SK-N-SH (cell line): ENCODE measurements around the gene MYD88. TPM values are rescaled to one million over a fixed set of nuclear protein-coding genes. Genes with fewer than 3 reads are reported as not detected.

ENCODE experiments used
- CTCF ChIA-PET: fragments of 300-600, 350-600 bp; formaldehyde crosslinking; extraction: SDS; loops from one replicate; lab custom pipeline; 2021; lab: Yijun Ruan, JAX
- POLR2A ChIA-PET: fragments of 350-600 bp; sonication (Branson Sonifier 250); formaldehyde crosslinking; extraction: SDS; loops from one replicate; lab custom pipeline; 2020; ENCODE audit warnings: antibody characterized with exemption, inconsistent platforms; lab: Yijun Ruan, JAX
- DNase-seq: peaks from one replicate; pipeline ENCODE4 v3.0.0; 2012
- H2AFZ ChIP-seq: fragments of 200-600 bp; sonication (generic); 2 replicates; pipeline ENCODE4 v1.8.1; 2016; ENCODE audit warnings: antibody characterized with exemption, mild to moderate bottlenecking, low read depth
- H3F3A ChIP-seq: fragments of 200-600 bp; sonication (generic); replicated peaks from 2 replicates; pipeline ENCODE3; 2016; ENCODE audit warnings: antibody characterized with exemption, mild to moderate bottlenecking; ENCODE audit not compliant: insufficient read depth
- H3K27ac ChIP-seq, 2 experiments: fragments of 200-500 bp in 1 of 2; fragments of 200-600 bp in 1 of 2; sonication (Bioruptor generic) in 1 of 2; sonication (generic), shearing (Covaris generic) in 1 of 2; 2 replicates each; pipeline versions ENCODE4 v1.5.1 to v1.6.1; 2014 to 2016; ENCODE audit warnings: low read depth in 2 of 2, inconsistent platforms in 1 of 2, low read length in 1 of 2, mild to moderate bottlenecking in 1 of 2, mixed read lengths in 1 of 2
- H3K27me3 ChIP-seq: fragments of 200-600 bp; sonication (generic), shearing (Covaris generic); 2 replicates; pipeline ENCODE4 v1.6.1; 2016; ENCODE audit warnings: mixed run types; ENCODE audit not compliant: insufficient read depth
- H3K36me3 ChIP-seq, 2 experiments: fragments of 200-500 bp in 1 of 2; fragments of 200-600 bp in 1 of 2; sonication (Bioruptor generic) in 1 of 2; sonication (generic) in 1 of 2; replicated peaks in 1 of 2; 2 replicates each; pipeline versions ENCODE3 to v1.5.1; 2014 to 2016; ENCODE audit warnings: low read length in 1 of 2, mild to moderate bottlenecking in 1 of 2; ENCODE audit not compliant: insufficient read depth in 2 of 2, control insufficient read depth in 1 of 2
- H3K4me1 ChIP-seq, 2 experiments: fragments of 200-500 bp in 1 of 2; fragments of 200-600 bp in 1 of 2; sonication (Bioruptor generic) in 1 of 2; sonication (generic), shearing (Covaris generic) in 1 of 2; 2 replicates each; pipeline versions ENCODE4 v1.5.1 to v1.6.1; 2014 to 2016; ENCODE audit warnings: low read depth in 1 of 2, low read length in 1 of 2, mixed run types in 1 of 2; ENCODE audit not compliant: insufficient read depth in 2 of 2, control insufficient read depth in 1 of 2
- H3K4me2 ChIP-seq: fragments of 200-600 bp; sonication (generic), shearing (Covaris generic); 2 replicates; pipeline ENCODE4 v1.6.1; 2017; ENCODE audit warnings: mixed run types
- H3K4me3 ChIP-seq, 2 experiments: fragments of 200-500 bp in 1 of 2; fragments of 200-600 bp in 1 of 2; sonication (Bioruptor generic) in 1 of 2; sonication (generic), shearing (Covaris generic) in 1 of 2; 2 replicates each; pipeline versions ENCODE4 v1.5.1 to v1.8.1; 2014 to 2016; ENCODE audit warnings: low read depth in 2 of 2, inconsistent platforms in 1 of 2, low read length in 1 of 2, mild to moderate bottlenecking in 1 of 2, mixed read lengths in 1 of 2, moderate library complexity in 1 of 2
- H3K79me2 ChIP-seq: fragments of 200-600 bp; sonication (generic); 2 replicates; pipeline ENCODE4 v1.8.1; 2017; ENCODE audit warnings: mild to moderate bottlenecking; ENCODE audit not compliant: insufficient read depth
- H3K9ac ChIP-seq: fragments of 200-600 bp; sonication (generic); 2 replicates; pipeline ENCODE4 v1.6.1; 2017; ENCODE audit warnings: mixed run types
- H3K9me2 ChIP-seq: fragments of 200-600 bp; sonication (generic); 2 replicates; pipeline ENCODE4 v1.6.1; 2017; ENCODE audit warnings: mixed run types
- H3K9me3 ChIP-seq: fragments of 200-600 bp; sonication (generic); 2 replicates; pipeline ENCODE4 v1.6.1; 2017; ENCODE audit warnings: mixed run types, mild to moderate bottlenecking, moderate library complexity
- H4K20me1 ChIP-seq: fragments of 200-600 bp; sonication (generic); 2 replicates; pipeline ENCODE4 v1.6.1; 2017; ENCODE audit warnings: mild to moderate bottlenecking, mixed run types; ENCODE audit not compliant: insufficient read depth
- CHD2 ChIP-seq: fragments of 150-350 bp; IDR thresholded peaks from 2 replicates; pipeline ENCODE4 v1.6.1; 2018; ENCODE audit warnings: low read length; ENCODE audit not compliant: partially characterized antibody
- FOSL2 ChIP-seq: IDR thresholded peaks from 2 replicates; pipeline ENCODE4 v1.4.0; 2012; ENCODE audit warnings: low read depth, mild to moderate bottlenecking, moderate library complexity, borderline replicate concordance
- GABPA ChIP-seq: IDR thresholded peaks from 2 replicates; pipeline ENCODE4 v1.4.0; 2012; ENCODE audit warnings: low read depth, mild to moderate bottlenecking
- NFIC ChIP-seq: IDR thresholded peaks from 2 replicates; pipeline ENCODE4 v1.4.0; 2012; ENCODE audit warnings: borderline replicate concordance
- POLR2AphosphoS5 ChIP-seq: IDR thresholded peaks from 2 replicates; pipeline ENCODE4 v1.6.1; 2012; ENCODE audit warnings: low read depth, low read length
- SMC3 ChIP-seq: IDR thresholded peaks from 2 replicates; pipeline ENCODE4 v1.6.1; 2012; ENCODE audit warnings: low read depth, low read length, improper control_type of control experiment
- TAF1 ChIP-seq: IDR thresholded peaks from 2 replicates; pipeline ENCODE4 v1.6.1; 2012; ENCODE audit warnings: low read depth, mild to moderate bottlenecking, low read length, moderate library complexity, borderline replicate concordance
- YY1 ChIP-seq: IDR thresholded peaks from 2 replicates; pipeline ENCODE4 v1.4.0; 2012; ENCODE audit warnings: low read depth, mild to moderate bottlenecking
- WGBS: methylation state at CpG from one replicate; pipeline ENCODE4 v1.1.6; 2017; ENCODE audit warnings: low lambda C conversion rate; 5-methylcytosine and 5-hydroxymethylcytosine counted together
- polyA plus RNA-seq, 3 experiments: library from polyadenylated mRNA; depleted of rRNA; stranded (reverse); fragments of >200 nt; gene quantifications; 2 replicates each; pipeline ENCODE4 v1.2.3, GENCODE V29; 2012
- TF ChIP-seq, protein P1 (sequence below): IDR thresholded peaks from 2 replicates; pipeline ENCODE4 v1.4.0; 2012; ENCODE audit warnings: low read depth, borderline replicate concordance
- TF ChIP-seq, protein P2 (sequence below): fragments of 150-350 bp; IDR thresholded peaks from 2 replicates; pipeline ENCODE4 v1.6.1; 2016; ENCODE audit warnings: mild to moderate bottlenecking, low read depth, low read length
- TF ChIP-seq, protein P3 (sequence below): IDR thresholded peaks from 2 replicates; pipeline ENCODE4; 2012

MYD88 gene
- polyA plus RNA-seq, 1 of the 3 experiments (the other 2 are of a cell fraction): 24.0 TPM

GRCh38 chr3:38155825-38156224, 17.4 kb downstream of the MYD88 start:
- POLR2A ChIA-PET: no interaction called here
- Histone ChIP-seq H4K20me1 (no peaks in the 10 kb centered on the region), H3K36me3 (no peaks in the 10 kb centered on the region), H3K79me2 (no peaks in the 10 kb centered on the region; the same call in 1 of the 2 replicates), H3K9ac (no peak overlapping the region), H3K27ac (no peak overlapping the region), H3K27me3 (no peaks in the 10 kb centered on the region), H3K9me2 (no peaks in the 10 kb centered on the region), H3F3A (no peaks in the 10 kb centered on the region), H3K4me2 (no peak overlapping the region), H3K4me1 (no peaks in the 10 kb centered on the region; a peak in 1 of 4 replicates), H2AFZ (no peak overlapping the region), H3K9me3 (no peaks in the 10 kb centered on the region), H3K4me3 (no peak overlapping the region)
- DNase-seq: no peak
- 81% methylated on average over 2 of the region's 2 CpGs for WGBS
- TF ChIP-seq YY1 (no peak), SMC3 (no peak)
- TF ChIP-seq, protein P1, sequence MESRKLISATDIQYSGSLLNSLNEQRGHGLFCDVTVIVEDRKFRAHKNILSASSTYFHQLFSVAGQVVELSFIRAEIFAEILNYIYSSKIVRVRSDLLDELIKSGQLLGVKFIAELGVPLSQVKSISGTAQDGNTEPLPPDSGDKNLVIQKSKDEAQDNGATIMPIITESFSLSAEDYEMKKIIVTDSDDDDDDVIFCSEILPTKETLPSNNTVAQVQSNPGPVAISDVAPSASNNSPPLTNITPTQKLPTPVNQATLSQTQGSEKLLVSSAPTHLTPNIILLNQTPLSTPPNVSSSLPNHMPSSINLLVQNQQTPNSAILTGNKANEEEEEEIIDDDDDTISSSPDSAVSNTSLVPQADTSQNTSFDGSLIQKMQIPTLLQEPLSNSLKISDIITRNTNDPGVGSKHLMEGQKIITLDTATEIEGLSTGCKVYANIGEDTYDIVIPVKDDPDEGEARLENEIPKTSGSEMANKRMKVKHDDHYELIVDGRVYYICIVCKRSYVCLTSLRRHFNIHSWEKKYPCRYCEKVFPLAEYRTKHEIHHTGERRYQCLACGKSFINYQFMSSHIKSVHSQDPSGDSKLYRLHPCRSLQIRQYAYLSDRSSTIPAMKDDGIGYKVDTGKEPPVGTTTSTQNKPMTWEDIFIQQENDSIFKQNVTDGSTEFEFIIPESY: no peak
- CTCF ChIA-PET: interaction anchor here (2.9 kb wide), 1 partner anchor 7 kb away, joined by 11 read pairs; no protein-coding TSS in a partner anchor

- no peaks in the 10 kb centered on the region; a peak in 1 of 4 replicates for H3K4me1 ChIP-seq
- H3K4me2 ChIP-seq: no peak overlapping the region
- DNase-seq: no peak
- no peaks in the 10 kb centered on the region for H3K9me2 ChIP-seq
- H3F3A ChIP-seq: no peaks in the 10 kb centered on the region
- no peaks in the 10 kb centered on the region for H3K36me3 ChIP-seq
- no peaks in the 10 kb centered on the region for H3K27me3 ChIP-seq
- no peak overlapping the region for H3K4me3 ChIP-seq
- no peak overlapping the region for H3K27ac ChIP-seq
- H2AFZ ChIP-seq: no peak overlapping the region
- POLR2A ChIA-PET: no interaction called here
- H3K9me3 ChIP-seq: no peaks in the 10 kb centered on the region
- no peak for TF ChIP-seq SMC3
- TF ChIP-seq GABPA: no peak
- no peaks in the 10 kb centered on the region; the same call in 1 of the 2 replicates for H3K79me2 ChIP-seq
- no peaks in the 10 kb centered on the region for H4K20me1 ChIP-seq
- CTCF ChIA-PET: interaction anchor here (0.7 kb wide), 1 partner anchor 190 kb away, joined by 4 read pairs; the partner anchor contains the start of gene XYLB
- WGBS: 96% methylated on average over 2 of the region's 2 CpGs
- H3K9ac ChIP-seq: no peak overlapping the region
Measured at GRCh38 chr3:38157117-38157516, 18.7 kb downstream of the MYD88 start.

GRCh38 chr3:38157595-38157994, 19.1 kb downstream of the MYD88 start:
- Histone ChIP-seq H3K36me3 (no peaks in the 10 kb centered on the region), H3F3A (no peaks in the 10 kb centered on the region), H3K4me1 (no peaks in the 10 kb centered on the region; a peak in 1 of 4 replicates), H4K20me1 (no peaks in the 10 kb centered on the region), H3K9me3 (no peaks in the 10 kb centered on the region), H3K4me3 (no peak overlapping the region), H3K9me2 (no peaks in the 10 kb centered on the region), H3K9ac (no peak overlapping the region), H3K79me2 (no peaks in the 10 kb centered on the region; the same call in 1 of the 2 replicates), H3K27me3 (no peaks in the 10 kb centered on the region), H3K27ac (no peak overlapping the region), H2AFZ (no peak overlapping the region), H3K4me2 (no peak overlapping the region)
- TF ChIP-seq, protein P2, sequence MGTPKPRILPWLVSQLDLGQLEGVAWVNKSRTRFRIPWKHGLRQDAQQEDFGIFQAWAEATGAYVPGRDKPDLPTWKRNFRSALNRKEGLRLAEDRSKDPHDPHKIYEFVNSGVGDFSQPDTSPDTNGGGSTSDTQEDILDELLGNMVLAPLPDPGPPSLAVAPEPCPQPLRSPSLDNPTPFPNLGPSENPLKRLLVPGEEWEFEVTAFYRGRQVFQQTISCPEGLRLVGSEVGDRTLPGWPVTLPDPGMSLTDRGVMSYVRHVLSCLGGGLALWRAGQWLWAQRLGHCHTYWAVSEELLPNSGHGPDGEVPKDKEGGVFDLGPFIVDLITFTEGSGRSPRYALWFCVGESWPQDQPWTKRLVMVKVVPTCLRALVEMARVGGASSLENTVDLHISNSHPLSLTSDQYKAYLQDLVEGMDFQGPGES: no peak
- TF ChIP-seq TAF1: no peak
- TF ChIP-seq, protein P3, sequence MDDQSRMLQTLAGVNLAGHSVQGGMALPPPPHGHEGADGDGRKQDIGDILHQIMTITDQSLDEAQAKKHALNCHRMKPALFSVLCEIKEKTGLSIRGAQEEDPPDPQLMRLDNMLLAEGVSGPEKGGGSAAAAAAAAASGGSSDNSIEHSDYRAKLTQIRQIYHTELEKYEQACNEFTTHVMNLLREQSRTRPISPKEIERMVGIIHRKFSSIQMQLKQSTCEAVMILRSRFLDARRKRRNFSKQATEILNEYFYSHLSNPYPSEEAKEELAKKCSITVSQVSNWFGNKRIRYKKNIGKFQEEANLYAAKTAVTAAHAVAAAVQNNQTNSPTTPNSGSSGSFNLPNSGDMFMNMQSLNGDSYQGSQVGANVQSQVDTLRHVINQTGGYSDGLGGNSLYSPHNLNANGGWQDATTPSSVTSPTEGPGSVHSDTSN: no peak
- no peak for TF ChIP-seq FOSL2
- TF ChIP-seq CHD2: no peak
- TF ChIP-seq POLR2AphosphoS5: no peak
- peak; percentile 44 for TF ChIP-seq NFIC
- DNase-seq: no peak
- CTCF ChIA-PET: interaction anchor here (0.7 to 1.3 kb wide), 2 partner anchors 189 to 322 kb away, joined by 4 to 5 read pairs; partner anchors contain the start of gene XYLB
- POLR2A ChIA-PET: no interaction called here
- 92% methylated on average over 3 of the region's 3 CpGs for WGBS
